K562 (cell line): ENCODE data around the gene CFL1. TPM values are rescaled to one million over a fixed set of nuclear protein-coding genes. Genes with fewer than 3 reads are reported as not detected.

ENCODE experiments used
- BMI1 ChIP-seq: fragments of 150-350 bp; IDR thresholded peaks from 2 replicates; pipeline ENCODE4 v1.6.1; 2014; ENCODE audit warnings: low read length
- EP400 ChIP-seq: fragments of 450-650 bp; IDR thresholded peaks from 2 replicates; pipeline ENCODE4 v1.6.1; 2017; ENCODE audit warnings: antibody characterized with exemption, mild to moderate bottlenecking, moderate library complexity
- ERF ChIP-seq: fragments of 450-650 bp; formaldehyde crosslinking; IDR thresholded peaks from 2 replicates; pipeline ENCODE4 v1.4.0; 2020; ENCODE audit warnings: mild to moderate bottlenecking, mixed read lengths
- FOXA3 ChIP-seq, 2 experiments: fragments of 450-650 bp in 1 of 2; sonication (generic) in 1 of 2; formaldehyde crosslinking; IDR thresholded peaks in 1 of 2; conservative IDR thresholded peaks in 1 of 2; 2 replicates each; pipeline versions ENCODE4 v1.4.0 to v1.8.0; 2020 to 2022; ENCODE audit warnings: mild to moderate bottlenecking in 2 of 2, missing genetic modification reagents in 1 of 2
- FOXK1 ChIP-seq: sonication (generic); formaldehyde crosslinking; IDR thresholded peaks from 2 replicates; pipeline ENCODE4 v1.8.0; 2022; ENCODE audit warnings: missing genetic modification reagents, mild to moderate bottlenecking, borderline replicate concordance
- GABPB2 ChIP-seq: fragments of 250-450 bp; sonication (Bioruptor Pico); conservative IDR thresholded peaks from 2 replicates; pipeline ENCODE4 v1.5.1; 2021; ENCODE audit warnings: mild to moderate bottlenecking
- GATA2 ChIP-seq: sonication (generic); formaldehyde crosslinking; IDR thresholded peaks from 2 replicates; pipeline ENCODE4 v1.4.0; 2020; ENCODE audit warnings: mild to moderate bottlenecking, missing genetic modification reagents
- GATAD2A ChIP-seq: fragments of 450-650 bp; IDR thresholded peaks from 2 replicates; pipeline ENCODE4 v1.6.1; 2017
- HNRNPUL1 ChIP-seq: fragments of 200-400 bp; formaldehyde crosslinking; IDR thresholded peaks from 2 replicates; pipeline ENCODE4 v1.6.1; 2017; ENCODE audit warnings: low read length
- MAX ChIP-seq: sonication (generic); formaldehyde crosslinking; IDR thresholded peaks from 2 replicates; pipeline ENCODE4 v1.9.0; 2022; ENCODE audit warnings: mild to moderate bottlenecking, missing genetic modification reagents
- MTA2 ChIP-seq: fragments of 450-650 bp; IDR thresholded peaks from 2 replicates; pipeline ENCODE4 v1.6.1; 2016; ENCODE audit warnings: low read depth
- NCOA6 ChIP-seq: fragments of 450-650 bp; IDR thresholded peaks from 2 replicates; pipeline ENCODE4 v1.6.1; 2017; ENCODE audit warnings: mild to moderate bottlenecking
- NELFE ChIP-seq: IDR thresholded peaks from 2 replicates; pipeline ENCODE4 v1.6.1; 2011; ENCODE audit warnings: mild to moderate bottlenecking; ENCODE audit not compliant: insufficient read depth, insufficient read length
- NEUROD1 ChIP-seq: fragments of 150-350 bp; IDR thresholded peaks from 2 replicates; pipeline ENCODE4 v1.6.1; 2014; ENCODE audit warnings: borderline replicate concordance, low read length, low read depth; ENCODE audit not compliant: partially characterized antibody
- NFIX ChIP-seq: fragments of 250-450 bp; sonication (Bioruptor Pico); IDR thresholded peaks from 2 replicates; pipeline ENCODE4 v1.4.0; 2020; ENCODE audit warnings: low read depth, mild to moderate bottlenecking, moderate library complexity
- PHF8 ChIP-seq: fragments of 200-600 bp; sonication (generic); IDR thresholded peaks from 2 replicates; pipeline ENCODE4 v1.6.1; 2012; ENCODE audit warnings: mixed run types, mild to moderate bottlenecking, inconsistent platforms, low read length, moderate library complexity, borderline replicate concordance
- POLR2G ChIP-seq: fragments of 200-400 bp; formaldehyde crosslinking; IDR thresholded peaks from 2 replicates; pipeline ENCODE4 v1.6.1; 2017; ENCODE audit warnings: low read depth, mild to moderate bottlenecking, antibody characterized with exemption, low read length, moderate library complexity
- POLR3G ChIP-seq: IDR thresholded peaks from 2 replicates; pipeline ENCODE4 v1.6.1; 2011; ENCODE audit not compliant: insufficient read length, insufficient replicate concordance; ENCODE audit errors: extremely low read depth
- PURB ChIP-seq: sonication (generic); formaldehyde crosslinking; IDR thresholded peaks from 2 replicates; pipeline ENCODE4 v1.9.0; 2021; ENCODE audit warnings: low read depth, mild to moderate bottlenecking, missing genetic modification reagents
- RBM39 ChIP-seq: fragments of 200-400 bp; formaldehyde crosslinking; optimal IDR thresholded peaks from 2 replicates; pipeline ENCODE3; 2018; ENCODE audit warnings: low read depth, low read length
- SMAD3 ChIP-seq: fragments of 450-650 bp; formaldehyde crosslinking; conservative IDR thresholded peaks from 2 replicates; pipeline ENCODE4 v1.4.0; 2020; ENCODE audit warnings: mild to moderate bottlenecking
- SMARCE1 ChIP-seq: fragments of 450-650 bp; IDR thresholded peaks from 2 replicates; pipeline ENCODE4 v1.7.1; 2016; ENCODE audit warnings: mild to moderate bottlenecking
- SNAPC5 ChIP-seq: fragments of 250-450 bp; sonication (Bioruptor Pico); IDR thresholded peaks from 2 replicates; pipeline ENCODE4 v1.8.0; 2021; ENCODE audit warnings: moderate library complexity, mild to moderate bottlenecking, inconsistent platforms
- SP2 ChIP-seq: IDR thresholded peaks from 2 replicates; pipeline ENCODE4 v1.6.1; 2011; ENCODE audit warnings: mild to moderate bottlenecking, low read depth, low read length, moderate library complexity; ENCODE audit not compliant: poor library complexity, severe bottlenecking; ENCODE audit errors: extremely low read depth
- TFE3 ChIP-seq: fragments of 450-650 bp; formaldehyde crosslinking; IDR thresholded peaks from 2 replicates; pipeline ENCODE4 v1.4.0; 2020; ENCODE audit warnings: mild to moderate bottlenecking, mixed read lengths
- XRCC4 ChIP-seq: IDR thresholded peaks from one replicate; pipeline ENCODE4 v1.6.1; 2011; ENCODE audit not compliant: insufficient read depth, insufficient read length; ENCODE audit errors: extremely low read depth
- XRCC5 ChIP-seq: fragments of 200-400 bp; formaldehyde crosslinking; IDR thresholded peaks from 2 replicates; pipeline ENCODE4 v1.6.1; 2017; ENCODE audit warnings: low read depth, mild to moderate bottlenecking, low read length
- ZNF347 ChIP-seq: fragments of 450-650 bp; formaldehyde crosslinking; IDR thresholded peaks from 2 replicates; pipeline ENCODE4 v1.4.0; 2020; ENCODE audit warnings: low read depth, mild to moderate bottlenecking, moderate library complexity
- ZNF830 ChIP-seq: fragments of 250-450 bp; sonication (Bioruptor Pico); IDR thresholded peaks from 2 replicates; pipeline ENCODE4 v1.5.0; 2021; ENCODE audit warnings: mild to moderate bottlenecking
- polyA plus RNA-seq, 8 experiments: library from polyadenylated mRNA; depleted of rRNA in 4 of 8; stranded (reverse) in 5 of 8; unstranded in 3 of 8; fragments of >200 nt; fragmentation: Nextera tagmentation in 2 of 8; fragmentation: Illumina TruSeq in 1 of 8; extraction: Ambion mirVana in 2 of 8; extraction: Trizol in 1 of 8; gene quantifications; 2 replicates each; pipeline versions ENCODE4 v1.2.1 to v1.2.3, GENCODE V29; 2011 to 2014; ENCODE audit warnings: inconsistent platforms in 1 of 8, missing spikeins in 1 of 8
- total RNA-seq, 7 experiments: library from RNA; depleted of rRNA in 6 of 7; stranded (reverse); fragments of >200 nt in 6 of 7; fragmentation: Illumina TruSeq in 2 of 7; extraction: Trizol in 2 of 7; gene quantifications; 2 replicates each; pipeline versions ENCODE4 v1.2.1 to v1.2.3, GENCODE V29; 2011 to 2021; ENCODE audit warnings: low replicate concordance in 1 of 7

The CFL1 gene
- total and polyA plus RNA-seq, 9 of the 15 experiments (the other 6 are each of a cell fraction or from before 2014, with no cell fraction given): 105 to 1,101 (median 859) TPM

GRCh38 chr11:65873318-65874156, 15.6 kb upstream of the CFL1 start (continued):
- TF ChIP-seq SNAPC5 (CRISPR knock-in tag) (no peak), PHF8 (peak; percentile 71; the same call in 1 of the 2 replicates), BMI1 (no peak), GATAD2A (peak; percentile 29; the same call in 1 of the 2 replicates), FOXA3 (CRISPR knock-in tag; conservative IDR thresholded peaks at IDR 0.05 in 1 of 2, IDR thresholded peaks at IDR 0.05 in 1 of 2) (no peak), NFIX (no peak), NEUROD1 (peak; percentile 16), ERF (no peak), EP400 (peak; percentile 55; the same call in 1 of the 2 replicates), FOXK1 (no peak), MAX (CRISPR knock-in tag) (peak; percentile 80), ZNF830 (CRISPR knock-in tag) (no peak), GABPB2 (CRISPR knock-in tag) (no peak), MTA2 (no peak), XRCC5 (no peak), PURB (CRISPR knock-in tag) (no peak), NCOA6 (no peak), SP2 (no peak), GATA2 (no peak), HNRNPUL1 (no peak), SMAD3 (CRISPR knock-in tag) (no peak), SMARCE1 (peak; percentile 10; the same call in 1 of the 2 replicates), POLR3G (no peak), RBM39 (no peak), ZNF347 (CRISPR knock-in tag) (no peak), NELFE (no peak), XRCC4 (no peak), TFE3 (CRISPR knock-in tag) (peak; percentile 71), POLR2G (peak; percentile 84)
